Hepatocyte (in vitro differentiated cells): ENCODE data around the gene C8G.

Experiments used
- EZH2 ChIP-seq: fragments of 200-600 bp; sonication (generic); IDR thresholded peaks from 2 replicates; pipeline ENCODE4 v1.6.1; 2016; ENCODE audit warnings: antibody characterized with exemption, mild to moderate bottlenecking, borderline replicate concordance
- EZH2phosphoT487 ChIP-seq: fragments of 200-600 bp; sonication (generic); IDR thresholded peaks from one replicate; pipeline ENCODE4 v1.6.1; 2018; ENCODE audit warnings: antibody characterized with exemption, mild to moderate bottlenecking, low read depth, moderate library complexity; ENCODE audit not compliant: unreplicated experiment, severe bottlenecking
- TF ChIP-seq, protein P1 (sequence below): fragments of 200-600 bp; sonication (generic); IDR thresholded peaks from 2 replicates; pipeline ENCODE4 v1.5.1; 2016; ENCODE audit warnings: antibody characterized with exemption, mild to moderate bottlenecking; ENCODE audit not compliant: poor library complexity

DNA sequence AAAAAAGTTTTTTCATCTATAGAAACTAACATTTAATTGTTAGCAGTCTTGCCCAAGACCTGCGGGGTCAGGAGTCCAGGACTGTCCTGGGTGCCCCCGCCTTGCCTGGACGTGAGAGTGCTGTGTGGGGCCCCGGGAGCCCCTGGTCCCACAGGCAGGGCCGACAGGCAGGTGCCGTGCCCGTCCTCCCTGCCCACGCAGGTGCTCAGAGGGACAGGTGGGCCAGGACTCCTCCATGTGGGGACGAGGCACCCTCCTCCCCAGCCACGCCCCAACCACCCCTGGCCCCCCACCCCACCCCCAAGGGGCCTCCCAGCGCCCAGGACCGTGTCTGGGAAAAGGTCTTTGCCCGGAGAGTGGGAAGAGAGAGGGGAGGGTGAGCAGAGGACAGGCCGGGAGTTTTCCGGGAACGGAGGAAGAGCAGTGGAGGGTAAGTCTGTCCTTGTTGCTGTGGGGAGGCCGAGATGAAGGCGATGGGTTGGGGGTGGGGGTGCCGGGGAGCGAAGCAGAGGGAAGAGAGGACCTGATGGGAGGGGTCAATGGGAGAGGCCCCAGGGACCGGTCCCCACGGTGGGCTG lies 4.3 kb downstream of the C8G start:
- TF ChIP-seq, protein P1, sequence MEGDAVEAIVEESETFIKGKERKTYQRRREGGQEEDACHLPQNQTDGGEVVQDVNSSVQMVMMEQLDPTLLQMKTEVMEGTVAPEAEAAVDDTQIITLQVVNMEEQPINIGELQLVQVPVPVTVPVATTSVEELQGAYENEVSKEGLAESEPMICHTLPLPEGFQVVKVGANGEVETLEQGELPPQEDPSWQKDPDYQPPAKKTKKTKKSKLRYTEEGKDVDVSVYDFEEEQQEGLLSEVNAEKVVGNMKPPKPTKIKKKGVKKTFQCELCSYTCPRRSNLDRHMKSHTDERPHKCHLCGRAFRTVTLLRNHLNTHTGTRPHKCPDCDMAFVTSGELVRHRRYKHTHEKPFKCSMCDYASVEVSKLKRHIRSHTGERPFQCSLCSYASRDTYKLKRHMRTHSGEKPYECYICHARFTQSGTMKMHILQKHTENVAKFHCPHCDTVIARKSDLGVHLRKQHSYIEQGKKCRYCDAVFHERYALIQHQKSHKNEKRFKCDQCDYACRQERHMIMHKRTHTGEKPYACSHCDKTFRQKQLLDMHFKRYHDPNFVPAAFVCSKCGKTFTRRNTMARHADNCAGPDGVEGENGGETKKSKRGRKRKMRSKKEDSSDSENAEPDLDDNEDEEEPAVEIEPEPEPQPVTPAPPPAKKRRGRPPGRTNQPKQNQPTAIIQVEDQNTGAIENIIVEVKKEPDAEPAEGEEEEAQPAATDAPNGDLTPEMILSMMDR = no peak
- TF ChIP-seq EZH2phosphoT487 (no peak), EZH2 (no peak)
